Hair follicular keratinocyte (primary cell): ENCODE results near the gene FAM216A. TPM values are rescaled to one million over a fixed set of nuclear protein-coding genes. Genes with fewer than 3 reads are reported as not detected.

Source experiments
- total RNA-seq: library from RNA; depleted of rRNA; stranded (reverse); fragments of >200 nt; gene quantifications from 2 replicates; pipeline ENCODE4 v1.2.3, GENCODE V29; 2015

The FAM216A gene, protein sequence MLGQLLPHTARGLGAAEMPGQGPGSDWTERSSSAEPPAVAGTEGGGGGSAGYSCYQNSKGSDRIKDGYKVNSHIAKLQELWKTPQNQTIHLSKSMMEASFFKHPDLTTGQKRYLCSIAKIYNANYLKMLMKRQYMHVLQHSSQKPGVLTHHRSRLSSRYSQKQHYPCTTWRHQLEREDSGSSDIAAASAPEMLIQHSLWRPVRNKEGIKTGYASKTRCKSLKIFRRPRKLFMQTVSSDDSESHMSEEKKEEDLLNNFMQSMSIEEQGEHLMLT
- total RNA-seq = 5.1 and 12.5 TPM in 2 replicates

DNA sequence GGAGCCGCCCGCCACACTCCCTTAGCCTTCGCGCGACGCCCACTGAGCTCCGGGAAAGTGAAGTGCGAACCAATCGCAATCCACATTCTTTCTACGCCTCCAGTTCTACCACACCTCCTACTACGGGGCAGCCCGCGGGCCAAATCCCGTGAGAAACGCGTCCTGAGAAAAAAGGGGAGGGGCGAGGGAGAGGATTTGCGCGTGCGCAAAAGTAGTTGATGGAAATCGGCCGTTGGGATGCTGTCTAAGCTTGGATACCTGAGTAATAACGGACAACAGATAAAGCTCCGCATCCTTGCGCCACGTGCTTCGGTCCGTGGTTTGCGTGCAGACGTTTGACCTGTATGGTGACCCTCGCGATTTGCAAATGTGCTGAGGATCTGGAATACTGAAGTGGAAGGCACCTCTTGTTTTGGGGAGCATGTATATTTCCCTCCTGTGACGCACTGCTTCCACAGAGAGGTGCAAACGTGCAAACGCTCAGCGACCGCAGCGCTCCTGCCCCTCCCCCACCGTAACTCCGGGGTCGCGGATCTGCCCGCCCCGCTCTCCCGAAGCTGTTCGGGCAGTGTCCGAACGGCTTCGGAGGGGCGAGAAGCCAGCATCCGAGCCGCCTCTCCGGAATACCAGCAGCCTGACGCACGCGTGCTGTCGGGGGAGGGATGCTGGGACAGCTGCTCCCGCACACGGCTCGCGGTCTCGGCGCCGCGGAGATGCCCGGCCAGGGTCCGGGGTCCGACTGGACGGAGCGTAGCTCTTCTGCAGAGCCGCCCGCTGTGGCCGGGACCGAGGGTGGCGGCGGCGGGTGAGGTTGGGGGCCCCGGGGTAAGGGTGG, at the start of gene FAM216A, which contains the start of gene GPN3:
TSS of gene FAM216A (plus strand) at position 632 of the 835 bp plus-strand sequence. CDS start at position 663, 31 bp downstream.
TSS of gene GPN3 (minus strand) at position 44 of the 835 bp plus-strand sequence. CDS start 54 bp downstream, outside the sequence.

DNA sequence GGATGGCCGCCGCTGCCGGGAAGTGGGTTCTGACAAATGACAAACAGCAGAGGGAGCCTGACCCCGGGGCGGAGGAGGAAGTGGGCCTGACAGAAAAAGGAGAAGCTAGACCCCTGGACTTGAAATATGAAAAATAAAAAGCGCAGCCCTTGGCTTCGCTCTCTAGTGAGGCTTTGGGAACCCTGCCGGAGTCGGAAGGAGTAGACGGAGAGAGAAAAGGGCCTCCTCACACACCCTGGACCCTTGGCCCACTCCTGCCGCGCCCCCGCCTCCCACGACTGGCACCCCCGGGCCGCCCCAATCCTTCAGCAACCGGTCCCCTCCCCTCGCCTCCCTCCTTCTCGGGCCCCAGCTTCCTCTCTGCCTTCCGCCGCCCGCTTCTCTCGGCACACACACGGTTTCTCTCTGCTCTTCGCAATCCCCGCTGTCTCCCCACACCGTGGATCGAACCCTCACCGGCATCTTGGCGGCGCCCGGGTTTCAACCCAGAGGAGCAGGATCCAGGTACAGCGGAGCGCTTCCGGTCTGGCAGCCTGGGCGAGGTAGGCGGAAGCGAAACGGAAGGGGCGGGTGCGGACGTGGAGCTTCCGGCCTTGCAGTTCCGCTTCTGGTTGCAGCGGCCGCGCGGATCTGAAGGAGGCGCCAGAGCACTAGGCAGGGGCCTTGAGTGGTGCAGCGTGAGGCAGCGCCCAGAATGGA, 18.7 kb upstream of the FAM216A start, which contains the start of gene ARPC3:
TSS of gene ARPC3 (minus strand) at position 539 of the 699 bp plus-strand sequence. CDS start at position 462, 77 bp downstream.

DNA sequence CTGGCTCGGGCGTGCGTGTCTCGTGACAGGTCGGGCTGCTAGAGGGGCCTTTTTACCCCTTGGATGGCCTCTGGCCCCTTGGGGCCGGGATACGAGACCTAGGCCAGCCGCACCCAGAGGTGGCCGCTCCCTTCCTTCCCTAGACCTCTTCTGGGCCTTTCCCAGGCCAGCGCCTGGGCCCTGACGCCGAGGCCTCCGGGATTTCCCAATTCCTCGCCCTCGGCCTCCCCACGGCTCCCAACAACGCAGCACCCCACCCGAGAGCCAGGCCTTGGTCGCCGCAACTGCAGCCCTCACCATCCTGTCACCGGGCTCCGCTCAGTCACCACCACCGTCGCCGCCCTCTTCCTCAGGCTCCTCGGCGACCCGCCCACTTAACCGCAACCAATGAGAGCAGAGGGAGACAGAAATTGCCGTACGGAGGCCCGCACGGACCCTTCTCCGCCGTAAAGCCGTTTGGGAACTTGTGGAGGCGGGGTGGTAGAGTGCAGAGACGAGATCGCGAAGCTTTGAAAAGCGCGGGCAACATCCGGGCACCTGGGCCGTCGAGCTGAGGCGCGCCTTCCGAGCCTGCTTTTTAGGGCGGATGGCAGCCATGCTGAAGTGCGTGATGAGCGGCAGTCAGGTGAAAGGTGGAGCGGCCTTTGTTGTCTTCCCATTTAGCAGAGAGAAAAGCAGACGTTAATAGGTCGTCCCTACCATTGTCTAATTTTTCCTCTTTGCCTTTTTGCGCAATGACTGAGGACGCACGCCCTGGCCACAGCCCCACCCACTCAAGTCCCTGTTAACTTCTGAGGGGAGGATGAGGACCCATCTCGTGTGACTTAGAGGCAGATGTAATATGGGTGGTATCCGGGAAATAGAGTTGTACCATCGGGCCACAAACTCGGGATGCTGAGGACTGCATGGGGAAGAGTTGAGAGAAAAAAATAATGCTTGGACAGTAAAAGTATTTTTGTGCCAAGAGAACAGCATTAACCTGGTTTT, 33.4 kb downstream of the FAM216A start, which contains the start of the genes RAD9B and VPS29:
TSS of gene RAD9B (plus strand) at position 580 of the 987 bp plus-strand sequence. CDS start at position 587, 7 bp downstream.
TSS of gene VPS29 (minus strand) at position 360 of the 987 bp plus-strand sequence. CDS start at position 300, 60 bp downstream.

Other genes with a start within 250 kb of the FAM216A start
- 188 and 198 TPM in 2 replicates for gene ATP2A2, start 187.6 kb upstream of the FAM216A start, total RNA-seq
- gene ANAPC7, start 65.1 kb upstream of the FAM216A start, total RNA-seq = 35.9 and 42.1 TPM in 2 replicates
- 847 and 1,114 TPM in 2 replicates for gene ARPC3, start 18.5 kb upstream of the FAM216A start, total RNA-seq
- 23.3 and 31.0 TPM in 2 replicates for gene GPN3, start 588 bp upstream of the FAM216A start, total RNA-seq
- gene VPS29, start 33.3 kb downstream of the FAM216A start, total RNA-seq = 91.0 and 131 TPM in 2 replicates
- 0.19 and 2.3 TPM in 2 replicates for gene RAD9B, start 33.5 kb downstream of the FAM216A start, total RNA-seq
- 8.8 and 9.7 TPM in 2 replicates for gene PPTC7, start 114.5 kb downstream of the FAM216A start, total RNA-seq
- gene TCTN1, start 145.3 kb downstream of the FAM216A start, total RNA-seq = 8.5 and 13.5 TPM in 2 replicates
- 0.53 and 3.4 TPM in 2 replicates for gene HVCN1, start 220.3 kb downstream of the FAM216A start, total RNA-seq